ENCODE results near the gene LOXL1. TPM values are rescaled to one million over a fixed set of nuclear protein-coding genes. Genes with fewer than 3 reads are reported as not detected.
A peak's percentile ranks its signal among the peaks of the same experiment; 100 is the strongest.

LOXL1 gene
- total and polyA plus RNA-seq, 11 donors: 20.7 to 79.5 (median 30.4) TPM

DNA sequence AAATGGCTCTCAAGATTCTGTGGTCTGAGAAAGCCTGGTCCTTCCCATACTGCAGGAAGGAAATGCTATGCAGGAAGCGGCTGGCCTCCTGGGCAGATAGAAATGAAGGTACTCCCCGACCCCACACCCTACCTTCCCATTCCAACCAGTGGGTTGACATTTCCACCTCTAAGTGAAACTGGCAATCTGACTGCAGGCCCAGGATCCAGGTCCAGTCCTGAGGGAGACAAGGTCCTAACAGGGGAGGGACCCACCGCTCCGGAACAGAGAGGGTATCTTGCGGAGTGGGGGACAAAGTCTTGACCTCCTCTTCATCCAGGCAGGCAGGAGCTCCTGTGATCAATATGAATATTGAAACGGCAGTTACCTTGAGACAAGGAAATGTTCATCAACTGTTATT lies 6.6 kb upstream of the LOXL1 start:
- no peaks in the 10 kb centered on the region for H3K36me3 ChIP-seq
- no peak for DNase-seq
- intact Hi-C loops (cut with DNase I): loop anchor here in 1 of 10 donors (10.0 kb wide), 1 partner anchor 135 kb away; no protein-coding TSS in a partner anchor

DNA sequence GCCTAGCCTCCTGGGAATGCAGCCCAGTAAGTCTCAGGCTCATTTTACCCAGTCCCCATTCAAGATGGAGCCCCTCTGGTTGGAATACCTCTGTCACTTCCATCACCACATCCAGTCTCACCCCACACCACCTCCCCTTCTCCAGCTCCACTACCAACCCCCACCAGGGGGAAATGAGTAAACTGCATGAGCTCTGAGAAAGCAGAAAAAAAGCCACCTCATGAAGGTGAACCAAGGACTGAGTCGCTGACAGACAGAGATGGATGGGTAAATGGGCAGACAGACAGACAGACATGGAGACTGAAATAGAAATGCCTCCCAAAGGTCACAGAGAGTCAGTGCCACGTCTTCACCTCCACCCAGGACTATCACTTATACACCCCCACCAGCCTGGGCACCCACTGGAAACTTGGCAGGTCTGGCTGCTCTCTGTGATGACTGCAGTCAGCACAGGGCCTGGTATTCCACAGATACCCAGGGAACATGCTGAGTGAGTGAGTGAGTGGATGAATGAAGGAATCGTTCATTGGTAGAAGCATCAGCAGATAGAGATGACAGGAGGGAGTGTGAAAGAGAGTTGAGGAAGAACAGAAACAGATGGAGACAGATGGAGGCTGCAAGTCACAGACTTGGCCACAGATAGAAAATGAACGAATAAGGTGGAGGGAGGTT lies 4.9 kb upstream of the LOXL1 start:
- Histone ChIP-seq H3K36me3 (no peaks in the 10 kb centered on the region), H3K4me1 (peaks cover 26 to 69% (median 56%) of the 10 kb centered on the region in 12 donors), H3K9me3 (peaks cover 0 to 1% (median 0%) of the 10 kb centered on the region in 12 donors), H3K27ac (peak overlapping the region; percentile 19 to 97 (median 82)), H3K4me3 (no peak overlapping the region), H3K27me3 (peaks cover 0 to 1% (median 0%) of the 10 kb centered on the region in 9 donors)
- TF ChIP-seq, protein P1, sequence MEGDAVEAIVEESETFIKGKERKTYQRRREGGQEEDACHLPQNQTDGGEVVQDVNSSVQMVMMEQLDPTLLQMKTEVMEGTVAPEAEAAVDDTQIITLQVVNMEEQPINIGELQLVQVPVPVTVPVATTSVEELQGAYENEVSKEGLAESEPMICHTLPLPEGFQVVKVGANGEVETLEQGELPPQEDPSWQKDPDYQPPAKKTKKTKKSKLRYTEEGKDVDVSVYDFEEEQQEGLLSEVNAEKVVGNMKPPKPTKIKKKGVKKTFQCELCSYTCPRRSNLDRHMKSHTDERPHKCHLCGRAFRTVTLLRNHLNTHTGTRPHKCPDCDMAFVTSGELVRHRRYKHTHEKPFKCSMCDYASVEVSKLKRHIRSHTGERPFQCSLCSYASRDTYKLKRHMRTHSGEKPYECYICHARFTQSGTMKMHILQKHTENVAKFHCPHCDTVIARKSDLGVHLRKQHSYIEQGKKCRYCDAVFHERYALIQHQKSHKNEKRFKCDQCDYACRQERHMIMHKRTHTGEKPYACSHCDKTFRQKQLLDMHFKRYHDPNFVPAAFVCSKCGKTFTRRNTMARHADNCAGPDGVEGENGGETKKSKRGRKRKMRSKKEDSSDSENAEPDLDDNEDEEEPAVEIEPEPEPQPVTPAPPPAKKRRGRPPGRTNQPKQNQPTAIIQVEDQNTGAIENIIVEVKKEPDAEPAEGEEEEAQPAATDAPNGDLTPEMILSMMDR (IDR thresholded peaks at IDR 0.05): no peak
- no peak for TF ChIP-seq POLR2A (IDR thresholded peaks at IDR 0.05)
- intact Hi-C loops (cut with DNase I): no loop called here
- DNase-seq (peak in 4 of 5 donors; percentile 71 to 93 (median 84)), ATAC-seq (peak; percentile 83 to 89 (median 85))
- 35 to 49% (median 40%) methylated on average over 4 of the region's 4 CpGs for WGBS, 4 donors

More for the DNA sequence above, 6.6 kb upstream of the LOXL1 start:
- no peak for TF ChIP-seq POLR2A (IDR thresholded peaks at IDR 0.05)
- TF ChIP-seq, protein P1 (IDR thresholded peaks at IDR 0.05): no peak
- Histone ChIP-seq H3K4me3 (no peak overlapping the region), H3K27ac (peak overlapping the region in 3 of 12 donors; percentile 70 to 93 (median 86)), H3K9me3 (peaks cover 0 to 7% (median 0%) of the 10 kb centered on the region in 12 donors), H3K27me3 (no peaks in the 10 kb centered on the region), H3K4me1 (peaks cover 26 to 53% (median 41%) of the 10 kb centered on the region in 12 donors)
- no peak for ATAC-seq
- WGBS, 4 donors: 81 to 85% (median 84%) methylated on average over 6 of the region's 6 CpGs

DNA sequence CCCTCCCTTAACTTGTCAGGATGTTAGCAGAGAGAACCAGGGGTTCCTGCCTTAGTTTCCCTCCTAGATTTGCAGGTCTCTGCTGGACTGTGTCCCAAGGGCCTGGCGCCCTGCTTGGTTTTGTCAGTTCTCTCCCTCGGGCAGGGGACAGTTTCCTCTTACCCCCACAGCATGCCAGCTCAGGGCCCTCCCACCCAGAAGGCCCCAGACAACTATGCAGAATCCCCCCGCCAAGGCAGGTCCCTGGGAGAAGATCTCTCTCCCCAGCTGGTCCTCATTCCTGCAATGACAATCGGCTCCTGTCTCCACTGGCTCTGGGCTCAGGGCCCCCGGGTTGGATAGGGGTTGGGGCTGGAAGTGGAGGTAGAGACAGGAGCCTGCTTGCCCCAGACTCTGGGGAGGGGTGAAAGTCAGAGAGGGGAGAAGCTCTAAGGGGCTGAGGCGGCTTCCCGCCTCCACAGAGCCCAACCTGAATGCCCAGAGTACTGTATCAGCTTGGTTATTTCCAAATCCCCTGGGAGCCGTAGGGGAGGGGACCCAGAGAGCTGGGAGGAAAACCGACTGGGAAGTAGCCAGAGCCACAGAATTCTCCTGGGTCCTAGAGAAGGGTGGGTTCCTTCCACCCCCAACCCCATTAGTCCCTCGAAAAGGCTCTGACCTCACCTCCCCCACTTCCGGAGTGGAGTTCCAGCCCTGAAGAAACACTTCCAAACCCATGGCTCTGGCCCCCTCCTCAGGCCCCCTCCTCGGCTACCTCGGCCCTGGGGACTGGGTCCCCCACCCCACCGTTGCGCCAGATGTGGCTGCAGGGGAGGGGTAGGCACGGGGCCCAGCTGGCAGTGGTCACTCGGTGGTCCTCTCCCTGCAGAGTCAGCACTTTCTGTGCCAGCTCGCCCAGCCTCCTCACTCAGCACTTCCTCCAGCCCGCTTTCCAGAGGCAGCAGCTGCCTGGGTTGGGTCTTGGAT lies 3.8 kb upstream of the LOXL1 start:
- Histone ChIP-seq H3K4me1 (peaks cover 26 to 73% (median 63%) of the 10 kb centered on the region in 12 donors), H3K27ac (peak overlapping the region; percentile 22 to 97 (median 82)), H3K36me3 (no peaks in the 10 kb centered on the region), H3K4me3 (peak overlapping the region in 5 of 12 donors; percentile 5 to 17 (median 6)), H3K27me3 (peaks cover 0 to 10% (median 0%) of the 10 kb centered on the region in 9 donors), H3K9me3 (no peaks in the 10 kb centered on the region)
- peak in 3 of 4 donors; percentile 2 to 58 (median 3) for ATAC-seq
- DNase-seq: peak in 4 of 5 donors; percentile 57 to 68 (median 66)
- intact Hi-C loops (cut with DNase I): no loop called here
- 29 to 34% (median 31%) methylated on average over 16 to 19 of the region's 19 CpGs for WGBS, 4 donors
- TF ChIP-seq, protein P1 (IDR thresholded peaks at IDR 0.05): no peak
- TF ChIP-seq POLR2A (IDR thresholded peaks at IDR 0.05): no peak

Data from heart left ventricle (tissue), 16 donors.